GF-D8 (cell line): ENCODE results near the gene DAZAP1.
"Not testable (repeated sequence)": the region's sequence is repeated elsewhere in the genome, so short reads cannot be mapped to it uniquely, and the experiment has no call there.

Experiments
- DNase-seq: peaks from one replicate; lab custom pipeline; 2025; lab: John Stamatoyannopoulos, UW

The DAZAP1 gene

GRCh38 chr19:1410789-1411188 is 3.4 kb downstream of the DAZAP1 start:
- DNase-seq, result no peak

DNA sequence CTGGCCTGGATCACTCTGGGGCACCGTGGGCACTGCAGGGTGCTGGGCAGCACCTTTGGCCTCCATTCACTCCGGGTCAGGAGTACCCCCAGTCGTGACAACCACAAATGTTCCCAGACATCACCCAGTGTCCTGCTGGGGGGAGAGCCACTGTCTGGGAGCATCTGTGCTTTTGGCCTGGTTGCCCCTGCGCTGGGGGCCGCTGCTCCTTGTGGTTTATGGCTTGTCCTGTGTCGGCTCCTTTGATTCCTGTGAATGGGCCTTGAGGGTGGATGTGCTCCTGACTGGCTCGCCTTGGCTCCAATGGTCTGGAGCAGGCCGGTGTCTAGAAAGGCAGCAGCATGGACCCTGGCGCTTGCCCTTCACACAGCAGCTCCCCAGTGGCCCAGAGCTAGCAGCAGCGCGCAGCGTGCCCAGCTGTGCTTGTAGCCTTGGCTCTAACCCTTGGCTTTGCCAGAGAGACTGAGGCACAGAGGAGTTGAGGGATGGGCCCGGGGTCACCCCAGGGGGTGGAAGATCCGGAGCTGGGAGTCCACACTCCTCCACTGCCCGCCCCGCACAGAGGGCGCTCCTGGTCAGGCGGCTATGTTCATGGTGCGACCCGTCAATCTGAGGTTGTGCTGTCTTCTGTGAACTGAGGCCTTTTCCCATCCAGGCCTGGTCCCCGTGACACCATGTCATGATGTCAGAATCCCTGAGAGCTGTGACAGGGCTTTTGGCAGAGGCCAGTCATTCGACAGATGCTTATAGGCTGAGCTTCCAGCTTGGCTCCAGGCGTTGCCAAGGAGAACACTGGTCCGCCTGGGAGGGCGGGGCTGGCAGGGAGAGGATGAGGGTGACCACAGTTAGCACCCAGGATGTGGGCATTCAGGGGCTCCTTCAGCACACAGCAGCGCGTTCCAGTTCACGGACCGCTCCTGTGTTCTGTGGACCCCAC is 4.1 kb downstream of the DAZAP1 start:
- no peak for DNase-seq

- no peak for DNase-seq
Measured at GRCh38 chr19:1412323-1412923, 5.0 kb downstream of the DAZAP1 start.

- DNase-seq, result no peak
Measured at GRCh38 chr19:1412995-1413800, 5.8 kb downstream of the DAZAP1 start.

DNA sequence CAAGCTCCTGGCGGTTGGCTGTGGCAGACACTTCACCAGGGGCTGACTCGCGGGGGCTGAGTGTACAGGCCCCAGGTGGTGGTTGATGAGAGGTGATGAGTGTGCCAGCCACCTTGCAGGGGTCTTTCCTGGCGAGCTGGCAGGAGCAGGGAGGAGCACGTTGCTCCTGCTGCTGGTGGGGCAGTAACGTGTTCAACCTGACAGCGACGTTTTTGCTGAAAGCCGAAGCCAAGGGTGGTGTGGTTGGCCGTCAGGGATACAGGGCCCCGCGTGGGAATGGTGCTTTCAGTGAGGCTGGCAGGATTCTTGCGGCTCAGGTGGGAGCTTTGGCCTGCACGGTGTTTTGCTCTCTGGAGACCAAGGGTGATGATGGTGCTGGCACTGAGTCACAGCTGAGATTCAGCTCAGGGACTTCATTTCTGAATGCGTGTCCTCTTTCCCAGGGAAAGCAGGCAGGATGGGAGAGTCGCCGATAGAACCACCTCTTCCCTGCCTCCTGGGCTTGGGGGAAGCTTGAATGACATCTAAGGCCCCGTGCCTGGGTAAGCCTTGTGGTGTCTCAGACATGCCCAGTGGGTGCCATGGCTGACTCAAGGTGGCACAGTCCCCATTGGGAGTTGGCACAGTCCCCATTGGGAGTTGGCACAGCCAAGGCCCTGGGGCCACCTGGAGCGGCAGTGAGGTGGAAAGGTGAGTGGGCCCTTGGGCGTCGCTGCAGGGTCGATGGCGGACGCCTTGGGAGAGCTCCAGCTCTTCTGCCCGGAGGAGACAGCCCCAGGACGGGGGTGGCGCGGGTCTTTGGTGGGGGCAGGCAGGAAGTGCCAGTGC is 8.8 kb downstream of the DAZAP1 start:
- DNase-seq, result no peak

DNA sequence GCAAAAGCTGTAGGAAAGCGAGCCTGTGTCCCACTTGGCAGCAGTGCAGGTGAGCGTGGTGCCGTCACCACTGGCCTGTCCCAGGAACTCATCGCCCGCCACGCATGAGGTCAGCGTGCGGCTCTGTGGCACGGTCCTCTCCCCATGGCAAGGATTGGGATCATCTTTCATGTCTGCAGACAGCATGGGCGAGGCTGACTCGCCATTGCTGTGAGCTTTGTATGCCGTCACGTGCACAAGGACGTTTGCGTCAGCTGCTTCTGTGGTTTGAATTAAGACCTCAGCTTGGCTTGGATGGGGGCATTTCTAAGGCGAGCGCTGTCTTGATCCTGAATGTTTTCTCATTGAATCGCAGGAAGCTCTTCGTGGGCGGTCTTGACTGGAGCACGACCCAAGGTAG is 9.8 kb downstream of the DAZAP1 start:
- DNase-seq, result no peak

DNA sequence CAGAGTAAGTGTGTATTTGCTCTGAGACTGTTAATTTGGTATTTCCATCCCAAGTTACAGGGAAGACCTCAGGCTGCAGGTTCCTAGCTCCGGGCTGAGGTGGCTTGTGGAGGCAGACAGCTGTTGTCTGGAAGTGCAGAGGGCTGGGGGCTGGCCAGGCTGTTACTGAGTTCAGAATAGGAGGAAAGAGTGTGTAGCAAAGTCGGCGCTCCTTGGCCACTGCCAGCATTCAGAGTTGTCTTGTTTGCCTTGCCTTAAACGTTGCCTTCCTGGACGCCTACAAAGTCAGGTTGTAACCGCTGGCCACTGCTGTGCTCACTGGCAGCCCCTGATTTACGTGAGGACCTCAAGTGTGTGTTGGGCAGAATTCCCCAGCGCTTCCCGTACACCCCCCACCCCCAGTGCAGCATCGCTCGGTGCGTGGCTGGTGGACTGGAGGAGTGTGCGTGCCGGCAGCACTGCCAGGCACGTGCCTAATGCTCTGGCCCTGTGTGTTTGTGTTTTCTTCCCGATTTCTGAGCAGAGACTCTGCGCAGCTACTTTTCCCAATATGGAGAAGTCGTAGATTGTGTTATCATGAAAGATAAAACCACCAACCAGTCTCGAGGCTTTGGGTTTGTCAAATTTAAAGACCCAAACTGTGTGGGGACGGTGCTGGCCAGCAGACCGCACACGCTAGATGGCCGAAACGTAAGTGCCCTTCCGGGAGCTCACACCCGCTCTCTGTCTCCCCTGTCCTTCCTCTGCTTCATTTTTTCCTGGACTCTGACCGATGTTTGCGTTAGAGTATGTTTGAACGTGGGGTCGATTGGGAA is 10.5 kb downstream of the DAZAP1 start:
- no peak for DNase-seq

- no peak for DNase-seq
Measured at GRCh38 chr19:1418496-1418775, 11.1 kb downstream of the DAZAP1 start.

GRCh38 chr19:1418951-1419738 is 11.8 kb downstream of the DAZAP1 start:
- DNase-seq, result no peak

GRCh38 chr19:1420085-1420484 is 12.7 kb downstream of the DAZAP1 start:
- DNase-seq, result not testable (repeated sequence)

DNA sequence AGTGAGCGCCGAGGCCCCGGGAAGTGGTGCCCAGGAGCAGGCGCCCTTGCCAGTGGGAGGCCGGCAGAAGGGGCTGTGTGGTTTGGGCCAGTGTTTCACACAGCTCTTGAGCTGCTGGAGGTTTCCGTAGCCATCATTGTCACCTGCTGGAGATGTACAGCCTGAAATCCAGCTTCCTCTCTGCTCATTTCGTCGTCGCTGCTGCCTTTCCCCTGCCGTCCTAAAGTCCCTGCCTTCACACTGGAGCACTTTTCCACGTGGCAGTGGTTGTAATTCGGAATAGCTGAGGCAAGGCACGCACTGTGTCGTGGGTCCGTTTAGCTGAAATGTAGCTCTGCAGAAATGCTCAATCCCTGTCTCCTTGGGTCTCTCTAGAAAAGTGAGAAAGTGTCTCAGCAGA is 13.2 kb downstream of the DAZAP1 start:
- DNase-seq, result no peak

DNA sequence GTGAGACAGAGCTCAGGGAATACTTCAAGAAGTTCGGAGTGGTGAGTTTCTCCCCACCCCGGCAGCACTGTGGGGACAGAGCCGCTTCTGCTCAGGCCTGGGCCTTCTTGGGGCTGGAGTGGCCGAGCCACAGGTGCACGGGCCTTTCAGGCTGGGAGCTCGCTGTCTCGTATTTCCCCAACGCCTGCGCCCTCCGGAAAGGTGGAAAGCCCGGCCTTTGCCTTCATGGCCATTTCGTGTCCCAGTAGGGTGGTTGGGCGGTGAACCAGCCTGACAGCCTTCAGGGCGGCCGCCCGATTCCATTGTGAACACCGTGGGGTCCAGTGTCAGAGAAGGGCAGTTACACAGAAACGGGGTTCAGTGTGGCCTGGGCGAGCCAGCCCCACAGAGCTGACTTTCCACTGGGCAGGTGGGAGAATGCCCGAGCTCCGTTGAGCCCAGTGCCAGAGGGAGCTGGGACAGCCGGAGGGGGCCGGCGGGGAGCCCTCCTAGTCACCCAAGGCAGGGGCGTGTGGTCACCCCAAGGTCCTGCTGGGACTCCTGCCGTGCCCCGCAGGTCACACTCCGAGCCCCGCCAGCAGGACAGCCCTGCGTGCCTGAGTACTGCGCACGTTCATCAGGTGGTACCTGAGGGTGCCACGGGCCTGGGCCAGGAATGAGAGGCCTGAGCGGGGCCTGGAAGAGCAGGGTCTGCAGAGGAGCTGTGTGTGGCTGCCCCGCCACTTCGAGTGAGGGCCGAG is 14.0 kb downstream of the DAZAP1 start:
- no peak for DNase-seq

GRCh38 chr19:1421958-1422305 is 14.5 kb downstream of the DAZAP1 start:
- DNase-seq, result no peak

DNA sequence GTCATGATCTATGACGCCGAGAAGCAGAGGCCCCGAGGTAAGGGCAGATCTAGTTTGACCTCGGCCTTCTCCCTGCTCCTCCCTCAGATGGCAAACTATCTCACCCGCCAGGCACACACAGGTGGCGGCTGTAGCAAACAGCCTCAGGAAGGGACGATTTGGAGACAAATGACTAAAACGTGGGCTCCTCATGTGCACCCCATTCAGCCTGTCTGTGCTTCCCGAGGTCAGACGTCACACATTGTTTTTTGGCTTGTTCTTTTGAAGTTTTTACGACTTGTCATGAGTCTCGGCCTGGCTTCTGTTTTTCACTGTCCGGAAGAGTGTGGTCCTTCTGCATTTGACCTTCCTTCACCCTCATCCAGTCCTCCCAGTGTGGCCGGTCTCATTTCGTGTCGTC is 15.0 kb downstream of the DAZAP1 start:
- DNase-seq, result no peak

- no peak for DNase-seq
Measured at GRCh38 chr19:1422943-1423342, 15.6 kb downstream of the DAZAP1 start.

- DNase-seq, result no peak
Measured at GRCh38 chr19:1423436-1424191, 16.2 kb downstream of the DAZAP1 start.

- no peak for DNase-seq
Measured at GRCh38 chr19:1424192-1424955, 17.0 kb downstream of the DAZAP1 start.
